ENCODE data around the gene HNF1A. TPM values are rescaled to one million over a fixed set of nuclear protein-coding genes. Genes with fewer than 3 reads are reported as not detected.
"Not testable (repeated sequence)": the region's sequence is repeated elsewhere in the genome, so short reads cannot be mapped to it uniquely, and the experiment has no call there.

Gene HNF1A
- total RNA-seq, 1 experiment from 2014 or later, result not detected

GRCh38 chr12:121010860-121011259, 32.5 kb downstream of the HNF1A start:
- DNase-seq (ENCODE audit: low read depth), result no peak

GRCh38 chr12:121011820-121012219, 33.5 kb downstream of the HNF1A start:
- no peak for DNase-seq (ENCODE audit: low read depth)

- no peak for DNase-seq (ENCODE audit: low read depth)
Observed at GRCh38 chr12:121013715-121014114, 35.4 kb downstream of the HNF1A start.

- peak; percentile 94 for DNase-seq (ENCODE audit: low read depth)
Observed at GRCh38 chr12:121015825-121016766, 37.8 kb downstream of the HNF1A start, which contains the start of gene C12orf43. TSS of gene C12orf43 (minus strand) at chr12:121016487. CDS start at chr12:121016474, 13 bp downstream.

GRCh38 chr12:121017966-121018491, 39.7 kb downstream of the HNF1A start:
- no peak for DNase-seq (ENCODE audit: low read depth)

- DNase-seq (ENCODE audit: low read depth), result no peak
Observed at GRCh38 chr12:121018860-121019617, 40.7 kb downstream of the HNF1A start.

- DNase-seq (ENCODE audit: low read depth), result no peak
Observed at GRCh38 chr12:121021754-121022153, 43.4 kb downstream of the HNF1A start.

GRCh38 chr12:121022713-121023112, 44.4 kb downstream of the HNF1A start:
- DNase-seq (ENCODE audit: low read depth), result no peak

GRCh38 chr12:121023799-121024198, 45.5 kb downstream of the HNF1A start:
- no peak for DNase-seq (ENCODE audit: low read depth)

GRCh38 chr12:121025442-121026226, 47.3 kb downstream of the HNF1A start:
- no peak for DNase-seq (ENCODE audit: low read depth)

- DNase-seq (ENCODE audit: low read depth), result no peak
Observed at GRCh38 chr12:121026274-121027045, 48.1 kb downstream of the HNF1A start.

GRCh38 chr12:121030576-121031212, 52.4 kb downstream of the HNF1A start:
- DNase-seq (ENCODE audit: low read depth), result no peak

- peak; percentile 92 for DNase-seq (ENCODE audit: low read depth)
Observed at GRCh38 chr12:121033625-121034349, 55.4 kb downstream of the HNF1A start.

- DNase-seq (ENCODE audit: low read depth), result peak; percentile 41
Observed at GRCh38 chr12:121034616-121035305, 56.4 kb downstream of the HNF1A start.

GRCh38 chr12:121036810-121037326, 58.5 kb downstream of the HNF1A start:
- peak; percentile 69 for DNase-seq (ENCODE audit: low read depth)

GRCh38 chr12:121038861-121039668, 60.7 kb downstream of the HNF1A start, which contains the start of gene OASL:
TSS of gene OASL (minus strand) at chr12:121039246. CDS start at chr12:121038971, 275 bp downstream.
- peak; percentile 53 for DNase-seq (ENCODE audit: low read depth)

- no peak for DNase-seq (ENCODE audit: low read depth)
Observed at GRCh38 chr12:121043067-121043466, 64.7 kb downstream of the HNF1A start.

- DNase-seq (ENCODE audit: low read depth), result not testable (repeated sequence)
Observed at GRCh38 chr12:121047400-121047799, 69.1 kb downstream of the HNF1A start.

All from Daoy (cell line).